A673 (cell line): ENCODE data around the gene BCL2. TPM values are rescaled to one million over a fixed set of nuclear protein-coding genes. Genes with fewer than 3 reads are reported as not detected.

ENCODE experiments used
- BruUV-seq: library from RNA; stranded (reverse); fragments of 400-500 nt; replicated peaks from 2 replicates; lab custom pipeline; 2021; lab: Mats Ljungman, UMichigan
- CTCF ChIA-PET: fragments of 300-600 bp; sonication (Branson Sonifier 250); formaldehyde crosslinking; loops from one replicate; lab custom pipeline; 2022; ENCODE audit warnings: antibody characterized with exemption; lab: Charles Lee
- POLR2A ChIA-PET: fragments of 300-600 bp; sonication (Branson Sonifier 250); formaldehyde crosslinking; loops from one replicate; lab custom pipeline; 2022; ENCODE audit warnings: antibody characterized with exemption; ENCODE audit not compliant: low non-redundant PET; lab: Charles Lee
- DNase-seq: peaks from one replicate; pipeline ENCODE4 v3.0.0-alpha.2; 2015; ENCODE audit warnings: low spot score
- H3K27ac ChIP-seq: fragments of 200-600 bp; sonication (generic); 2 replicates; pipeline ENCODE4 v1.5.1; 2016; ENCODE audit warnings: mixed run types, low read depth, mild to moderate bottlenecking, mixed read lengths, antibody characterized with exemption, low read length; ENCODE audit not compliant: poor library complexity, severe bottlenecking
- H3K27me3 ChIP-seq: fragments of 200-600 bp; sonication (generic); replicated peaks from 2 replicates; pipeline ENCODE4 v1.6.1; 2017; ENCODE audit warnings: mixed run types, low read depth, mild to moderate bottlenecking, mixed read lengths, antibody characterized with exemption, low read length; ENCODE audit not compliant: insufficient read depth, poor library complexity
- H3K36me3 ChIP-seq: fragments of 200-600 bp; sonication (generic); 2 replicates; pipeline ENCODE4 v1.6.1; 2016; ENCODE audit warnings: mixed run types, mild to moderate bottlenecking, mixed read lengths, antibody characterized with exemption, low read length; ENCODE audit not compliant: insufficient read depth, poor library complexity, severe bottlenecking
- H3K4me1 ChIP-seq: fragments of 200-600 bp; sonication (generic); 2 replicates; pipeline ENCODE4 v1.6.1; 2017; ENCODE audit warnings: mixed run types, mild to moderate bottlenecking, mixed read lengths, antibody characterized with exemption, low read length; ENCODE audit not compliant: insufficient read depth, poor library complexity, severe bottlenecking
- H3K4me3 ChIP-seq: fragments of 200-600 bp; sonication (generic); 2 replicates; pipeline ENCODE4 v1.5.1; 2016; ENCODE audit warnings: low read depth, mixed run types, mild to moderate bottlenecking, mixed read lengths, low read length; ENCODE audit not compliant: poor library complexity, severe bottlenecking
- H3K9me3 ChIP-seq: fragments of 200-600 bp; sonication (generic); 2 replicates; pipeline ENCODE4 v1.6.1; 2016; ENCODE audit warnings: mixed run types, low read depth, mild to moderate bottlenecking, mixed read lengths, antibody characterized with exemption, low read length; ENCODE audit not compliant: poor library complexity, severe bottlenecking
- EZH2 ChIP-seq: fragments of 200-600 bp; sonication (generic); IDR thresholded peaks from 2 replicates; pipeline ENCODE4 v1.6.1; 2017; ENCODE audit warnings: borderline replicate concordance, low read depth, mild to moderate bottlenecking, mixed read lengths, antibody characterized with exemption, low read length; ENCODE audit not compliant: poor library complexity, severe bottlenecking
- intact Hi-C: fragments of 100-400 bp; cut with micrococcal nuclease; formaldehyde crosslinking; loops from one replicate; pipeline ENCODE4 v1.10.0; 2022; ENCODE audit not compliant: unreplicated experiment
- total RNA-seq: library from RNA; stranded (reverse); gene quantifications from 2 replicates; pipeline ENCODE4 v1.2.3, GENCODE V29; 2021
- TF ChIP-seq, protein P1 (sequence below): fragments of 300-800, 200-600 bp; sonication (generic); conservative IDR thresholded peaks from 2 replicates; pipeline ENCODE4 v1.5.1; 2017; ENCODE audit warnings: low read depth, mild to moderate bottlenecking, antibody characterized with exemption, low read length, moderate library complexity, mixed read lengths

Gene BCL2
- total RNA-seq, 1 experiment from 2014 or later: 24.9 TPM

DNA sequence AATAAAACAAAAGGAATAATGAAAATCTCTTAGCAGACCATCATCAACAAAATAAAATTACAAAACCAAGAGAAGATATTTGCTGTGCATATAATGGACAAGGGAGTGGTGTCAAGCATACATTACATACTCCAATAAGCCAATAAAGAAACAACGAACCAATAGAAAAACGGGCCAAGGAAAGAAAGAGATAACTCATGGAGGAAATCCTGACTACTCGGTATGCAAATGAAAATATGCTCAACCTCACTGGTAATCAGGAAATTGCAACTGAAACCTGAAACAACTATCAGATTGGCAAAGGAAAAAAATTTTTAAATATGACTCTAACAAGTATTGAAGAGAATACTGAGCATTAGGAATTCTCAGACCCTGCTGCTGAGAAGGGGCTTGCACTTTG, 84.7 kb downstream of the BCL2 start:
- peaks cover 15% of the 10 kb centered on the region for H3K4me1 ChIP-seq
- no peak for TF ChIP-seq EZH2
- TF ChIP-seq, protein P1, sequence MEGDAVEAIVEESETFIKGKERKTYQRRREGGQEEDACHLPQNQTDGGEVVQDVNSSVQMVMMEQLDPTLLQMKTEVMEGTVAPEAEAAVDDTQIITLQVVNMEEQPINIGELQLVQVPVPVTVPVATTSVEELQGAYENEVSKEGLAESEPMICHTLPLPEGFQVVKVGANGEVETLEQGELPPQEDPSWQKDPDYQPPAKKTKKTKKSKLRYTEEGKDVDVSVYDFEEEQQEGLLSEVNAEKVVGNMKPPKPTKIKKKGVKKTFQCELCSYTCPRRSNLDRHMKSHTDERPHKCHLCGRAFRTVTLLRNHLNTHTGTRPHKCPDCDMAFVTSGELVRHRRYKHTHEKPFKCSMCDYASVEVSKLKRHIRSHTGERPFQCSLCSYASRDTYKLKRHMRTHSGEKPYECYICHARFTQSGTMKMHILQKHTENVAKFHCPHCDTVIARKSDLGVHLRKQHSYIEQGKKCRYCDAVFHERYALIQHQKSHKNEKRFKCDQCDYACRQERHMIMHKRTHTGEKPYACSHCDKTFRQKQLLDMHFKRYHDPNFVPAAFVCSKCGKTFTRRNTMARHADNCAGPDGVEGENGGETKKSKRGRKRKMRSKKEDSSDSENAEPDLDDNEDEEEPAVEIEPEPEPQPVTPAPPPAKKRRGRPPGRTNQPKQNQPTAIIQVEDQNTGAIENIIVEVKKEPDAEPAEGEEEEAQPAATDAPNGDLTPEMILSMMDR: no peak
- CTCF ChIA-PET: no interaction called here
- no peak overlapping the region for H3K4me3 ChIP-seq
- H3K27me3 ChIP-seq: no peaks in the 10 kb centered on the region
- no peak overlapping the region for H3K27ac ChIP-seq
- intact Hi-C loops: no loop called here
- no peak for DNase-seq
- POLR2A ChIA-PET: interaction anchor here (0.5 kb wide), 2 partner anchors 201 to 239 kb away, joined by 3 read pairs; no protein-coding TSS in a partner anchor
- BruUV-seq: no TSS peak
- no peaks in the 10 kb centered on the region for H3K36me3 ChIP-seq
- no peaks in the 10 kb centered on the region for H3K9me3 ChIP-seq

DNA sequence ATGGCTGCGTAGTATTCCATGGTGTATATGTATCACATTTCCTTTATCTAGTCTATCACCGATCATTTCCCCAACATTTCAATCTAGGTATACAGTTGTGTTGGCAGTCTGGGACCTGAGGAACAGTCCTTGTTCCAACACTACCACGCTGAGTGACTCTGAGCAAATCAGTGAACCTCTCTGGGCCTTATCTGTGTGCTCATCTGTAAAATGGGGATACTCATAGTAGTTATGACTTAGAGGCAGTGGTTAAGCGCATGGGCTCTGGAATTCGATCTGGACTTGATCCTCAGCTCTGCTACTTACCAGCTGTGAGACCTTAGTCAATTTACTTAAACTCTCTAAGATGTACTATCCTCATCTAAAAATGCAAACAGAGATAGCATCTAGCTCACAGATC, 85.1 kb downstream of the BCL2 start:
- no peaks in the 10 kb centered on the region for H3K27me3 ChIP-seq
- H3K36me3 ChIP-seq: no peaks in the 10 kb centered on the region
- no peak for TF ChIP-seq EZH2
- TF ChIP-seq, protein P1: no peak
- H3K4me1 ChIP-seq: peaks cover 15% of the 10 kb centered on the region
- POLR2A ChIA-PET: interaction anchor here (0.5 kb wide), 2 partner anchors 201 to 239 kb away, joined by 3 read pairs; no protein-coding TSS in a partner anchor
- no TSS peak for BruUV-seq
- no peak overlapping the region for H3K27ac ChIP-seq
- H3K9me3 ChIP-seq: no peaks in the 10 kb centered on the region
- CTCF ChIA-PET: no interaction called here
- DNase-seq: no peak
- H3K4me3 ChIP-seq: no peak overlapping the region
- intact Hi-C loops: no loop called here

DNA sequence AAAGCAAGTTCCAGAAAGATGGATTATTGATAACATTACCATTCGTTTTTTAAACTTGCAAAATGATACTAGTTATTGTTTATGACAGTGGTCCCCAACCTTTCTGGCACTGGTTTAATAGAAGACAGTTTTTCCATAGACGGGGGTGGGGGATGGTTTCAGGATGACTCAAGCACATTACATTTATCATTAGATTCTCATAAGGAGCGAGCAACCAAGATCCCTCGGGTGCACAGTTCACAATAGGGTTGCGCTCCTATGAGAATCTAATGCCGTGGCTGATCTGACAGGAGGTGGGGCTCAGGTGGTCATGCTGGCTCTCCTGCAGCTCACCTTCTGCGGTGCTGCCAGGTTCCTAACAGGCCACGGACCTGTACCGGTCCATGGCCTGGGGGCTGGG, 86.2 kb downstream of the BCL2 start:
- no TSS peak for BruUV-seq
- intact Hi-C loops: no loop called here
- Histone ChIP-seq H3K36me3 (no peaks in the 10 kb centered on the region), H3K4me3 (no peak overlapping the region), H3K27me3 (no peaks in the 10 kb centered on the region), H3K27ac (no peak overlapping the region), H3K4me1 (peaks cover 7% of the 10 kb centered on the region), H3K9me3 (no peaks in the 10 kb centered on the region)
- TF ChIP-seq, protein P1: no peak
- TF ChIP-seq EZH2: no peak
- ChIA-PET POLR2A (interaction anchor here (0.6 kb wide), 1 partner anchor 253 kb away, joined by 3 read pairs; no protein-coding TSS in a partner anchor), CTCF (no interaction called here)
- no peak for DNase-seq
